Skeletal muscle tissue (tissue), 4 donors: ENCODE data around the gene ABCC4. TPM values are rescaled to one million over a fixed set of nuclear protein-coding genes. Genes with fewer than 3 reads are reported as not detected.
A peak's percentile ranks its signal among the peaks of the same experiment; 100 is the strongest.
"Not testable (repeated sequence)": the region's sequence is repeated elsewhere in the genome, so short reads cannot be mapped to it uniquely, and the experiment has no call there.

Source experiments
- H3K27ac ChIP-seq: one replicate; pipeline ENCODE4 v1.7.0; 2013; ENCODE audit warnings: mild to moderate bottlenecking, low read depth, low read length, inconsistent platforms
- H3K27me3 ChIP-seq, 3 donors: one replicate each; pipeline ENCODE4 v1.7.0; 2013; ENCODE audit warnings: low read length in 3 of 3; ENCODE audit not compliant: control insufficient read depth in 3 of 3, insufficient read depth in 3 of 3
- H3K36me3 ChIP-seq, 3 donors: one replicate each; pipeline ENCODE4 v1.7.0; 2013; ENCODE audit warnings: low read length in 3 of 3; ENCODE audit not compliant: control insufficient read depth in 3 of 3, insufficient read depth in 3 of 3
- H3K4me1 ChIP-seq, 3 donors: one replicate each; pipeline ENCODE4 v1.7.0; 2013; ENCODE audit warnings: low read length in 3 of 3, mild to moderate bottlenecking in 3 of 3; ENCODE audit not compliant: control insufficient read depth in 3 of 3, insufficient read depth in 3 of 3
- H3K4me3 ChIP-seq, 3 donors: one replicate each; pipeline ENCODE4 v1.7.0; 2013; ENCODE audit warnings: low read length in 3 of 3
- H3K9ac ChIP-seq, 3 donors: one replicate each; pipeline ENCODE4 v1.7.0; 2013; ENCODE audit warnings: low read length in 3 of 3, mild to moderate bottlenecking in 3 of 3, moderate library complexity in 2 of 3, low read depth in 1 of 3
- H3K9me3 ChIP-seq, 3 donors: one replicate each; pipeline ENCODE4 v1.7.0; 2013; ENCODE audit warnings: low read length in 3 of 3; ENCODE audit not compliant: control insufficient read depth in 3 of 3
- total RNA-seq: library from RNA; depleted of rRNA; stranded (reverse); fragments of >200 nt; gene quantifications from one replicate; pipeline ENCODE4 v1.2.3, GENCODE V29; 2014
- donor health status: Osteomylitis.

Gene ABCC4
- total RNA-seq, 1 donor from 2014 or later = 5.2 TPM

DNA sequence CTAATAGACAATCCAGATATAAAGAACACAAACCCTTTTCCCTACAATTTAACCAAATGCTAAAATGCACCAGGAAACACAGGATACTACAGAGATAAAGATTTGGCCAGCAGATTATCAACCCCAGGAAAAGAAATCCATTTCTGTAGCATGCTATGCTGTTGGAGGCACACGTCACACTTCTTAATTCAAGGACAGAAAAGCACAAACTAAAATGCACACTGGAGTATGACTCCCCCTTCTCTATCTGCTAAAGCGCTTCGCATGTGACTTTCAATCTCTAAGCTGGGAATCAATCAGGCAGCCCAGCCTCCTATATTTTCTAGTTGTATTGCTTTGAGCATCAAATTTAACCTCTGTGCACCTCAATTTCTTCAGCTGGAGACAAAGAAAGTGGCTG, 22.2 kb downstream of the ABCC4 start:
- H3K9me3 ChIP-seq = no peaks in the 10 kb centered on the region
- no peak overlapping the region for H3K4me3 ChIP-seq
- H3K36me3 ChIP-seq = no peaks in the 10 kb centered on the region
- H3K4me1 ChIP-seq = peaks cover 2 to 13% (median 9%) of the 10 kb centered on the region in 3 donors
- no peaks in the 10 kb centered on the region for H3K27me3 ChIP-seq
- no peak overlapping the region for H3K27ac ChIP-seq
- no peak overlapping the region for H3K9ac ChIP-seq

DNA sequence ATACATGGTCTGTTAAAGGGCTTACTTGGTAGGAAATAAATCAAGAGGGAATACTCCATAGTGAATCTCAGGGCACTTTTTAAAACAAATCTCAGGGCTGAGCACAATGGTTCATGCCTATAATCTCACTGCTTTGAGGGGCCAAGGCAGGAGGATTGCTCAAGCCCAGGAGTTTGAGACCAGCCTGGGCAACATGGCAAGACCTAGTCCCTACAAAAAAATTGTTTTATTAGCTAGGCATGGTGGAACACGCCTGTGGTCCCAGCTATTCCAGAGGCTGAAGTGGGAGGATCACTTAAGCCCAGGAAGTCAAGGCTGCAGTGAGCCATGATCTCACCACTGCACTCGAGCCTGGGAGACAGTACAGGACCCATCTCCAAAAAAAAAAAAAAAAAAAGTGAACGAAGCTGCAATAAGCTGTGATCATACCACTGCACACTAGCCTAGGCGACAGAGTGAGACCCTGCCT, 25.2 kb downstream of the ABCC4 start:
- no peaks in the 10 kb centered on the region for H3K9me3 ChIP-seq
- no peak overlapping the region for H3K27ac ChIP-seq
- H3K27me3 ChIP-seq = no peaks in the 10 kb centered on the region
- no peak overlapping the region for H3K9ac ChIP-seq
- no peaks in the 10 kb centered on the region for H3K36me3 ChIP-seq
- peaks cover 9 to 24% (median 16%) of the 10 kb centered on the region in 3 donors for H3K4me1 ChIP-seq
- no peak overlapping the region for H3K4me3 ChIP-seq

DNA sequence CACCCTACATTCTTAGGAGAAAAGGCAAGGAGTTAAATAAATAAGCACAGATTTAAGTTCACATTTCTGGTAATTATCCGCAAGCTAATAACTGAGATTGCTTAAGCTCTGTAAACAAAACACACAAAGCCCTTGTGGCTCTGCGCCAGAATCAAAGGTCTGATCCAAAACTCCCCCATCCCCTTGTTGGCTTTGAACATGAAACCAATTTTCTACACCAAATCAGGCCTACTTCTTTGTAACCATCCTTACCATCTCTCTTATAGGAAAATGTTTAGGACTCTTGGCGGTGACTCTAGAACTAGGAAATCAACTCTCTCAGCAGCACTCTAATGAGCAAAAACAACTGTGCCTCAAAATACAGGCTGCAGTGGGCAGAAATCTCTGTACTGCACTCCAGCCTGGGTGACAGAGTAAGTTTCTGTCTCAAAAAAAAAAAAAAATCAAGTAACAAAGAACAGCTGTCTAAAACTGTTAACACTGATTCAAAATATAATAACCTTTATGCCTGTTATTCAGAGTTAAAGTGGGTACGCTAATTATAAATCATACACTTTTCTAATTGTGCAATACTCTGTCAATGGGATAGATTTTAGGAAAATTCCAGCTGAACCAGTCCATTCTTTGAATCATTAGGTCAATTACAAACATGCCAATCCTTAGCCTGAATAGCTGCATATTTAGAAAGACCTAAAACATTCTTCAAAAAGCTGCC, 25.8 kb downstream of the ABCC4 start:
- Histone ChIP-seq H3K9me3 (no peaks in the 10 kb centered on the region), H3K9ac (no peak overlapping the region), H3K27me3 (no peaks in the 10 kb centered on the region), H3K27ac (no peak overlapping the region), H3K36me3 (no peaks in the 10 kb centered on the region), H3K4me1 (peaks cover 12 to 26% (median 18%) of the 10 kb centered on the region in 3 donors), H3K4me3 (no peak overlapping the region)

GRCh38 chr13:95273592-95274132, 27.6 kb downstream of the ABCC4 start:
- not testable (repeated sequence) for H3K27ac ChIP-seq, H3K9me3 ChIP-seq, H3K9ac ChIP-seq, H3K4me3 ChIP-seq, H3K36me3 ChIP-seq, H3K27me3 ChIP-seq
- peaks cover 14 to 28% (median 21%) of the 10 kb centered on the region in 3 donors for H3K4me1 ChIP-seq

GRCh38 chr13:95272076-95272475, 29.2 kb downstream of the ABCC4 start:
- peak overlapping the region; percentile 87 for H3K27ac ChIP-seq
- H3K4me3 ChIP-seq, H3K9me3 ChIP-seq, H3K36me3 ChIP-seq, H3K27me3 ChIP-seq: not testable (repeated sequence)
- peaks cover 14 to 28% (median 21%) of the 10 kb centered on the region in 3 donors for H3K4me1 ChIP-seq
- peak overlapping the region in 2 of 3 donors; percentile 14 to 72 for H3K9ac ChIP-seq

DNA sequence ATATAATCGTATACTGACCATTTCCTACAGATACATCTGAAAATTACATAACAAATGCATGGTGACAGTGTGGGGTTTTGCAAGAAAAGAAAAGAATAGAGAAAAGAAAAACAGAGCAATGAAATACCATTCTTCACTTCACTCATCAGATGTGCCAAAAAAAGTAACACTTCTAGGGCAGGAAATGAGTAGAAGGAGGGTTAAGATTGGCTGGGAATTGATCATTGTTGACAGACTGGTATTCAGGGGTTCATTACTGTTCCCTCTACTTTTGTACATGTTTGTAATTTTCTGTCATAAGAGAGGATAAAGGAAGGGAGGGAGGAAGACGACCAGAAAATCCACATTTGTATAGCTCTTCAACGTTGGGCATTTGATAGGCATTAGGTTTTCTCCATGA, 31.5 kb downstream of the ABCC4 start:
- no peaks in the 10 kb centered on the region for H3K9me3 ChIP-seq
- H3K36me3 ChIP-seq = peaks cover 4 to 8% (median 4%) of the 10 kb centered on the region in 3 donors
- H3K9ac ChIP-seq = no peak overlapping the region
- no peaks in the 10 kb centered on the region for H3K27me3 ChIP-seq
- H3K27ac ChIP-seq = no peak overlapping the region
- H3K4me1 ChIP-seq = peaks cover 11 to 25% (median 21%) of the 10 kb centered on the region in 3 donors
- no peak overlapping the region for H3K4me3 ChIP-seq

GRCh38 chr13:95268343-95269065, 32.7 kb downstream of the ABCC4 start:
- not testable (repeated sequence) for H3K36me3 ChIP-seq, H3K4me3 ChIP-seq, H3K27ac ChIP-seq, H3K9me3 ChIP-seq, H3K27me3 ChIP-seq, H3K9ac ChIP-seq
- H3K4me1 ChIP-seq = peaks cover 11 to 18% (median 15%) of the 10 kb centered on the region in 3 donors

- peaks cover 11 to 18% (median 15%) of the 10 kb centered on the region in 3 donors for H3K4me1 ChIP-seq
- H3K27me3 ChIP-seq = no peaks in the 10 kb centered on the region
- H3K27ac ChIP-seq = no peak overlapping the region
- H3K4me3 ChIP-seq = no peak overlapping the region
- H3K36me3 ChIP-seq = peaks cover 4 to 8% (median 4%) of the 10 kb centered on the region in 3 donors
- no peaks in the 10 kb centered on the region for H3K9me3 ChIP-seq
- H3K9ac ChIP-seq = no peak overlapping the region
Measured at GRCh38 chr13:95267662-95268342, 33.4 kb downstream of the ABCC4 start.

DNA sequence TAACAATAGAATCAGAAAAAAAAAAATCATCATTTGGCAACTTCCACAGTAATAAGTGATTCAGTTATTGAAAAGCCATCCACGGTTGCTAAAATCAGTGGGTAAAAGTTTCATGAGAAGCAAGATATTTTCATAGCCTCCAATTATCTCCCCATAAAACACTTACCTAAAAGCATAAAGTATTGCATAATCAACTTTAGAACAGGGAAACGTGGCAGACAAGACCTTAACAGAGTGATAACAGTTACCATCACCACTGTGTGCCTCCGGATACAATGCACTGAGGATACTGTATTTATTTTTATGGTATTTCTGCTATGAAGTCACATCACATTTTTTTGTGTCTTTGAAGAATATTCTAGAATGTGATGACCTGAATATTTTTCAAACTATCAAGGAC, 37.0 kb downstream of the ABCC4 start:
- Histone ChIP-seq H3K36me3 (peaks cover 4 to 8% (median 4%) of the 10 kb centered on the region in 3 donors), H3K4me1 (no peaks in the 10 kb centered on the region), H3K27ac (no peak overlapping the region), H3K27me3 (no peaks in the 10 kb centered on the region), H3K9me3 (no peaks in the 10 kb centered on the region), H3K4me3 (no peak overlapping the region), H3K9ac (no peak overlapping the region)
